IMR-90 (cell line): ENCODE results near the gene PCDHGA5. TPM values are rescaled to one million over a fixed set of nuclear protein-coding genes. Genes with fewer than 3 reads are reported as not detected.

Experiments used
- ATAC-seq: fragments of 200-7000 bp; cut with Tn5 transposase; 2 replicates; pipeline ENCODE4 v1.9.1; 2020; ENCODE audit warnings: low read depth, mild to moderate bottlenecking, moderate library complexity
- BruUV-seq: library from RNA; stranded (reverse); fragments of 400-500 nt; replicated peaks from 2 replicates; lab custom pipeline; 2021; lab: Mats Ljungman, UMichigan
- CTCF ChIA-PET: fragments of 300-600 bp; formaldehyde crosslinking; extraction: SDS; loops from one replicate; lab custom pipeline; 2021; ENCODE audit warnings: antibody characterized with exemption; lab: Yijun Ruan, JAX
- POLR2A ChIA-PET: fragments of 300-600 bp; sonication (Branson Sonifier 250); formaldehyde crosslinking; loops from one replicate; lab custom pipeline; 2022; ENCODE audit warnings: antibody characterized with exemption; ENCODE audit not compliant: unreplicated experiment; lab: Charles Lee
- DNase-seq: peaks from one replicate; pipeline ENCODE4 v3.0.0; 2013
- H2AFZ ChIP-seq: replicated peaks from 2 replicates; pipeline ENCODE3; 2013; ENCODE audit warnings: low read length, mild to moderate bottlenecking; ENCODE audit not compliant: poor library complexity
- H2AK5ac ChIP-seq: 2 replicates; pipeline ENCODE4 v1.6.1; 2013; ENCODE audit warnings: low read depth, low read length, inconsistent platforms
- H2AK9ac ChIP-seq: replicated peaks from 2 replicates; pipeline ENCODE3; 2013; ENCODE audit warnings: mild to moderate bottlenecking, low read depth, low read length, moderate library complexity; ENCODE audit not compliant: poor library complexity
- H2BK120ac ChIP-seq: 2 replicates; pipeline ENCODE4 v1.6.1; 2013; ENCODE audit warnings: low read depth, low read length, inconsistent platforms
- H2BK15ac ChIP-seq: 3 replicates; pipeline ENCODE4 v1.6.1; 2013; ENCODE audit warnings: low read depth, low read length, inconsistent platforms
- H2BK20ac ChIP-seq: 2 replicates; pipeline ENCODE4 v1.6.1; 2013; ENCODE audit warnings: low read depth, mild to moderate bottlenecking, inconsistent platforms, low read length, moderate library complexity
- H2BK5ac ChIP-seq: 2 replicates; pipeline ENCODE4 v1.6.1; 2013; ENCODE audit warnings: mild to moderate bottlenecking, low read depth, low read length, inconsistent platforms; ENCODE audit not compliant: poor library complexity, severe bottlenecking
- H3K14ac ChIP-seq: replicated peaks from 2 replicates; pipeline ENCODE4 v1.6.1; 2013; ENCODE audit warnings: low read depth, low read length, inconsistent platforms
- H3K18ac ChIP-seq: 2 replicates; pipeline ENCODE4 v1.6.1; 2013; ENCODE audit warnings: low read depth, low read length, control low read depth
- H3K23ac ChIP-seq: 2 replicates; pipeline ENCODE4 v1.6.1; 2013; ENCODE audit warnings: low read depth, low read length, inconsistent platforms
- H3K27ac ChIP-seq: 2 replicates; pipeline ENCODE4 v1.5.1; 2013; ENCODE audit warnings: mild to moderate bottlenecking, control low read depth, low read length; ENCODE audit not compliant: insufficient read depth
- H3K27me3 ChIP-seq: 2 replicates; pipeline ENCODE4 v1.6.1; 2013; ENCODE audit warnings: low read length; ENCODE audit not compliant: control insufficient read depth, insufficient read depth
- H3K36me3 ChIP-seq: 2 replicates; pipeline ENCODE4 v1.6.1; 2013; ENCODE audit warnings: low read length, mixed read lengths; ENCODE audit not compliant: control insufficient read depth, insufficient read depth
- H3K4ac ChIP-seq: 2 replicates; pipeline ENCODE4 v1.6.1; 2013; ENCODE audit warnings: low read depth, low read length, inconsistent platforms
- H3K4me1 ChIP-seq: 2 replicates; pipeline ENCODE4 v1.6.1; 2013; ENCODE audit warnings: low read length, mixed read lengths; ENCODE audit not compliant: control insufficient read depth, insufficient read depth
- H3K4me2 ChIP-seq: 2 replicates; pipeline ENCODE4 v1.6.1; 2013; ENCODE audit warnings: low read depth, mild to moderate bottlenecking, control low read depth, low read length, moderate library complexity
- H3K4me3 ChIP-seq: 2 replicates; pipeline ENCODE4 v1.5.1; 2013; ENCODE audit warnings: low read depth, mild to moderate bottlenecking, control low read depth, low read length, moderate library complexity; ENCODE audit not compliant: insufficient read depth
- H3K56ac ChIP-seq: 2 replicates; pipeline ENCODE4 v1.6.1; 2013; ENCODE audit warnings: low read length, inconsistent platforms; ENCODE audit not compliant: insufficient read depth; ENCODE audit errors: extremely low read depth
- H3K79me1 ChIP-seq, 2 experiments: 2 replicates each; pipeline ENCODE4 v1.6.1; 2013; ENCODE audit warnings: low read length in 2 of 2, inconsistent platforms in 1 of 2, low read depth in 1 of 2
- H3K9ac ChIP-seq: 2 replicates; pipeline ENCODE4 v1.6.1; 2013; ENCODE audit warnings: low read depth, low read length, control low read depth
- H3K9me1 ChIP-seq: 2 replicates; pipeline ENCODE4 v1.6.1; 2013; ENCODE audit warnings: low read length, inconsistent platforms; ENCODE audit not compliant: insufficient read depth
- H3K9me3 ChIP-seq: 2 replicates; pipeline ENCODE4 v1.6.1; 2013; ENCODE audit warnings: low read length; ENCODE audit not compliant: control insufficient read depth, insufficient read depth
- H4K20me1 ChIP-seq: 2 replicates; pipeline ENCODE4 v1.6.1; 2013; ENCODE audit warnings: low read length, inconsistent platforms; ENCODE audit not compliant: insufficient read depth
- H4K5ac ChIP-seq: 2 replicates; pipeline ENCODE4 v1.6.1; 2013; ENCODE audit warnings: mild to moderate bottlenecking, low read depth, low read length, control low read depth
- H4K8ac ChIP-seq, 2 experiments: 2 replicates each; pipeline ENCODE4 v1.6.1; 2013; ENCODE audit warnings: low read depth in 2 of 2, low read length in 2 of 2, control low read depth in 1 of 2, inconsistent platforms in 1 of 2
- H4K91ac ChIP-seq: 2 replicates; pipeline ENCODE4 v1.6.1; 2013; ENCODE audit warnings: low read depth, low read length, inconsistent platforms; ENCODE audit not compliant: insufficient read depth
- BHLHE40 ChIP-seq: fragments of 150-350 bp; IDR thresholded peaks from 2 replicates; pipeline ENCODE4 v1.6.1; 2016; ENCODE audit warnings: mild to moderate bottlenecking, low read depth, low read length
- CEBPB ChIP-seq: IDR thresholded peaks from 2 replicates; pipeline ENCODE4 v1.6.1; 2012; ENCODE audit warnings: low read depth, low read length, improper control_type of control experiment
- CHD1 ChIP-seq: IDR thresholded peaks from 2 replicates; pipeline ENCODE4 v1.6.1; 2012; ENCODE audit warnings: low read depth, low read length, improper control_type of control experiment
- CTCF ChIP-seq: conservative IDR thresholded peaks from 2 replicates; pipeline ENCODE4 v1.5.1; 2012; ENCODE audit warnings: mild to moderate bottlenecking, low read depth, low read length, improper control_type of control experiment
- ELK1 ChIP-seq: fragments of 150-350 bp; IDR thresholded peaks from 2 replicates; pipeline ENCODE4 v1.6.1; 2016; ENCODE audit warnings: low read depth, mild to moderate bottlenecking, low read length, moderate library complexity, borderline replicate concordance
- FOS ChIP-seq: fragments of 150-350 bp; IDR thresholded peaks from 2 replicates; pipeline ENCODE4 v1.6.1; 2016; ENCODE audit warnings: low read depth, low read length
- MAFK ChIP-seq: IDR thresholded peaks from 2 replicates; pipeline ENCODE4 v1.6.1; 2012; ENCODE audit warnings: low read depth, low read length, improper control_type of control experiment
- MAZ ChIP-seq: IDR thresholded peaks from 2 replicates; pipeline ENCODE4 v1.6.1; 2012; ENCODE audit warnings: low read depth, mild to moderate bottlenecking, low read length, improper control_type of control experiment, moderate library complexity, borderline replicate concordance
- MXI1 ChIP-seq: IDR thresholded peaks from 2 replicates; pipeline ENCODE4 v1.6.1; 2012; ENCODE audit warnings: low read depth, mild to moderate bottlenecking, low read length, moderate library complexity, borderline replicate concordance
- NFE2L2 ChIP-seq: fragments of 150-350 bp; IDR thresholded peaks from 2 replicates; pipeline ENCODE4 v1.6.1; 2016; ENCODE audit warnings: low read depth, mild to moderate bottlenecking, low read length
- POLR2A ChIP-seq: IDR thresholded peaks from 2 replicates; pipeline ENCODE4 v1.6.1; 2012; ENCODE audit warnings: mild to moderate bottlenecking, low read depth, low read length
- RAD21 ChIP-seq: IDR thresholded peaks from 2 replicates; pipeline ENCODE4 v1.6.1; 2012; ENCODE audit warnings: low read length, improper control_type of control experiment
- RCOR1 ChIP-seq: IDR thresholded peaks from 2 replicates; pipeline ENCODE4 v1.6.1; 2012; ENCODE audit warnings: mild to moderate bottlenecking, low read length, improper control_type of control experiment; ENCODE audit not compliant: insufficient replicate concordance
- RFX5 ChIP-seq: IDR thresholded peaks from 2 replicates; pipeline ENCODE4 v1.8.0; 2012; ENCODE audit warnings: low read depth, mild to moderate bottlenecking, low read length, moderate library complexity
- SMC3 ChIP-seq: fragments of 150-350 bp; IDR thresholded peaks from 2 replicates; pipeline ENCODE4 v1.6.1; 2016; ENCODE audit warnings: low read depth, mild to moderate bottlenecking, antibody characterized with exemption, low read length, moderate library complexity
- USF2 ChIP-seq: fragments of 150-350 bp; IDR thresholded peaks from 2 replicates; pipeline ENCODE4 v1.6.1; 2017; ENCODE audit warnings: mild to moderate bottlenecking, antibody characterized with exemption, low read length, low read depth
- WGBS, 2 experiments: methylation state at CpG; one replicate each; pipeline versions ENCODE4 v1.1.5 to v1.1.7; 2013; ENCODE audit warnings: missing lambda C conversion rate in 2 of 2; ENCODE audit not compliant: insufficient read length in 1 of 2; ENCODE audit errors: extremely low coverage in 2 of 2; 5-methylcytosine and 5-hydroxymethylcytosine counted together
- dilution Hi-C: fragments of 300-500 bp; cut with HindIII; formaldehyde crosslinking; loops from one replicate; pipeline ENCODE4 v1.14.3; 2018; ENCODE audit warnings: low sequenced_read_pairs; ENCODE audit not compliant: unreplicated experiment
- in situ Hi-C: fragments of 300-500 bp; cut with MboI; formaldehyde crosslinking; loops from 3 replicates; pipeline ENCODE4 v1.14.3; 2019; ENCODE audit warnings: low sequenced_read_pairs, inconsistent platforms, mixed read lengths
- intact Hi-C: fragments of 100-400 bp; cut with micrococcal nuclease; formaldehyde crosslinking; loops from 2 replicates; pipeline ENCODE4 v1.10.0; 2022
- polyA plus RNA-seq, 3 experiments: library from polyadenylated mRNA; depleted of rRNA; stranded (reverse); fragments of >200 nt; gene quantifications; 2 replicates each; pipeline ENCODE4 v1.2.3, GENCODE V29; 2012; ENCODE audit warnings: low replicate concordance in 1 of 3
- total RNA-seq: library from RNA; depleted of rRNA; stranded (reverse); fragments of >200 nt; gene quantifications from 2 replicates; pipeline ENCODE4 v1.2.3, GENCODE V29; 2012

Gene PCDHGA5
- total and polyA plus RNA-seq, 2 of the 4 experiments (the other 2 are of a cell fraction), result 1.3 to 2.0 TPM

GRCh38 chr5:141398608-141399007 lies 34.6 kb downstream of the PCDHGA5 start:
- TSS peak; percentile 42 for BruUV-seq
- in situ Hi-C loops, result no loop called here
- CTCF ChIA-PET, result no interaction called here

More at GRCh38 chr5:141398608-141399007, 34.6 kb downstream of the PCDHGA5 start:
- ATAC-seq, result no peak
- Histone ChIP-seq H2BK120ac (no peak overlapping the region), H3K18ac (no peak overlapping the region), H3K27ac (no peak overlapping the region), H4K91ac (no peak overlapping the region), H2BK20ac (no peak overlapping the region), H3K14ac (no peak overlapping the region), H3K56ac (no peak overlapping the region), H2AK9ac (no peak overlapping the region), H3K23ac (no peak overlapping the region), H2BK5ac (no peak overlapping the region), H3K27me3 (no peaks in the 10 kb centered on the region), H2AFZ (no peak overlapping the region), H2BK15ac (no peak overlapping the region), H3K4me1 (no peaks in the 10 kb centered on the region), H3K79me1 (peaks cover 7 to 15% of the 10 kb centered on the region in 2 experiments; a peak in 3 of 4 replicates), H4K8ac (no peak overlapping the region), H3K9me1 (no peaks in the 10 kb centered on the region), H3K9ac (no peak overlapping the region), H3K9me3 (peaks cover 49% of the 10 kb centered on the region), H4K20me1 (no peaks in the 10 kb centered on the region), H3K4ac (no peak overlapping the region), H3K4me2 (peak overlapping the region; percentile 13; the same call in 1 of the 2 replicates), H2AK5ac (no peak overlapping the region), H3K4me3 (no peak overlapping the region), H3K36me3 (peaks cover 18% of the 10 kb centered on the region), H4K5ac (no peak overlapping the region; the same call in 1 of the 2 replicates)
- WGBS, 2 experiments, result 42% methylated on average over 4 of the region's 15 CpGs; no CpG with 5 or more reads in 1 of the 2 experiments
- POLR2A ChIA-PET, result no interaction called here
- no peak for TF ChIP-seq CTCF
- TF ChIP-seq CEBPB, result no peak
- TF ChIP-seq RFX5, result no peak
- TF ChIP-seq USF2, result no peak
- TF ChIP-seq MAZ, result no peak
- no peak for TF ChIP-seq POLR2A
- TF ChIP-seq ELK1, result no peak
- no peak for TF ChIP-seq FOS
- TF ChIP-seq MXI1, result no peak
- no peak for TF ChIP-seq MAFK
- TF ChIP-seq RCOR1, result no peak
- TF ChIP-seq CHD1, result no peak
- no peak for TF ChIP-seq BHLHE40
- no peak for TF ChIP-seq SMC3
- no peak for TF ChIP-seq RAD21
- TF ChIP-seq NFE2L2, result no peak
- intact Hi-C loops (no loop called here), dilution Hi-C loops (no loop called here)
- no peak for DNase-seq
